ENCODE measurements around the gene RBFOX2. TPM values are rescaled to one million over a fixed set of nuclear protein-coding genes. Genes with fewer than 3 reads are reported as not detected.

The RBFOX2 gene
- total and polyA plus RNA-seq, 8 donors, result 12.9 to 33.7 (median 16.7) TPM

DNA sequence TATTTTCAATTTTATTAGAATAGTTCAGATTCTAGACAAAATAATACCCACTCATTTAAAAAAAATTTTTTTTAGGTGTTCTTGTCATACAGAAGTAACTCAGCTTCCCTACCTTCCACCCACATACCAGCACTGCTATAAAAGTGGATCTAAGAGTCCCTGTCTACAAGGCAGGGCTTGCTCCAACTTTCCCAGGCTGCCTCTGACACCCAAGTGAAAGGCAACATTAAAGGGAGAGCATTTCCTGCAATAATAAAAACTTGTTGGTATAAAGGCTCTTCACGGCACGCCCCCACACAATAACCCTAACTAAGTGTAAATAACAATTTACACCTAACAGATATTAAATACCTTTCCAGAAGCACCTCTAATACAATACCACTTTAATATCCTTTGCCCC lies 183.7 kb downstream of the RBFOX2 start:
- Histone ChIP-seq H3K27me3 (no peaks in the 10 kb centered on the region), H3K4me3 (no peak overlapping the region), H3K36me3 (no peaks in the 10 kb centered on the region), H3K4me1 (peaks cover 21 to 35% (median 28%) of the 10 kb centered on the region in 3 donors), H3K9me3 (no peaks in the 10 kb centered on the region), H3K27ac (no peak overlapping the region)
- intact Hi-C loops (cut with DNase I), result no loop called here
- FAIRE-seq (no peak), DNase-seq (no peak), ATAC-seq (no peak)
- 92 to 98% methylated on average over 2 of the region's 2 CpGs for WGBS, 2 donors
- TF ChIP-seq, protein P1, sequence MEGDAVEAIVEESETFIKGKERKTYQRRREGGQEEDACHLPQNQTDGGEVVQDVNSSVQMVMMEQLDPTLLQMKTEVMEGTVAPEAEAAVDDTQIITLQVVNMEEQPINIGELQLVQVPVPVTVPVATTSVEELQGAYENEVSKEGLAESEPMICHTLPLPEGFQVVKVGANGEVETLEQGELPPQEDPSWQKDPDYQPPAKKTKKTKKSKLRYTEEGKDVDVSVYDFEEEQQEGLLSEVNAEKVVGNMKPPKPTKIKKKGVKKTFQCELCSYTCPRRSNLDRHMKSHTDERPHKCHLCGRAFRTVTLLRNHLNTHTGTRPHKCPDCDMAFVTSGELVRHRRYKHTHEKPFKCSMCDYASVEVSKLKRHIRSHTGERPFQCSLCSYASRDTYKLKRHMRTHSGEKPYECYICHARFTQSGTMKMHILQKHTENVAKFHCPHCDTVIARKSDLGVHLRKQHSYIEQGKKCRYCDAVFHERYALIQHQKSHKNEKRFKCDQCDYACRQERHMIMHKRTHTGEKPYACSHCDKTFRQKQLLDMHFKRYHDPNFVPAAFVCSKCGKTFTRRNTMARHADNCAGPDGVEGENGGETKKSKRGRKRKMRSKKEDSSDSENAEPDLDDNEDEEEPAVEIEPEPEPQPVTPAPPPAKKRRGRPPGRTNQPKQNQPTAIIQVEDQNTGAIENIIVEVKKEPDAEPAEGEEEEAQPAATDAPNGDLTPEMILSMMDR (IDR thresholded peaks at IDR 0.05), result no peak

DNA sequence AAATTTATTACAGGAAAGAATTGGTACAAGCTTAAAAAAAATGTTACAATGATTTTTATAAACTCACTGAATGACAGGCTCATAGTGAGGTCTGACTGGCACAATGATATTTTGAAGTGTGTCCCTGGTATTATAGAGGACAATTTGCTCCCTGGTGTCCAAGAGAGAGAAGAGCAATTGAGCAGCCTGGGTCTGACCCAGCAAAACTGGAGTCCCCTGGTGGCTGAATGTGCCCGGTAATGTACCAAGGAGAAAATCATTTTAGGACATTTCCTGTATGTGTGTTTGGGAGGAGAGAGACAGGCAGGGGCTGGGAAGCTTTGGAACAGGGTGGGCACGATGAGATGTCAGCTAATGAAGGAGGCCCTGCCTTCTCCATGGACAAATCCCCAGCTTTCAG lies 185.7 kb downstream of the RBFOX2 start:
- TF ChIP-seq, protein P1 (IDR thresholded peaks at IDR 0.05), result peak in 2 of 4 donors; percentile 11
- peak in 3 of 4 donors; percentile 23 to 51 (median 28) for ATAC-seq
- intact Hi-C loops (cut with DNase I), result no loop called here
- no peak for DNase-seq
- Histone ChIP-seq H3K36me3 (no peaks in the 10 kb centered on the region), H3K9me3 (no peaks in the 10 kb centered on the region), H3K27me3 (no peaks in the 10 kb centered on the region), H3K27ac (no peak overlapping the region), H3K4me1 (peaks cover 15 to 33% (median 22%) of the 10 kb centered on the region in 3 donors), H3K4me3 (no peak overlapping the region)
- 29 to 44% methylated on average over 2 of the region's 2 CpGs for WGBS, 2 donors
- no peak for FAIRE-seq

DNA sequence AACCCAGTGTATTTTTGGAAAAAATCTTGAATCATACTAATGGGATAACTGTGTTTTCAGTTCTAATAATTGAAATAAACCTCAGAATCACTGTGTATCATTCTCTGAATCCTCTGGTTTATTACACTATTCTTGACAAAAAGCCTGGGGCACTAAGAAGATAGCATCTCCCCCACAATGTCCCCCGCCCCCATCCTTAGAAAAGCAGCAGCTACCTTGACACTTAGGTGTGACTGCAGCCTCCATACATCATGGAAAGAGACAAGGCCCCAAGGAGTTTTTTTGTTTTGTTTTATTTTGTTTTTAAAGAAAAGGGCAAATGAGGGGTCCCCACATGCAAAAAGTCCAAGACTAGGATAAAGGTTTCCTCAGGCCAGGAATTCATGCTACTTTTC lies 186.1 kb downstream of the RBFOX2 start:
- H3K36me3 ChIP-seq, result no peaks in the 10 kb centered on the region
- 100% methylated on average over 1 of the region's 1 CpG for WGBS, 2 donors
- H3K27me3 ChIP-seq, result no peaks in the 10 kb centered on the region
- TF ChIP-seq, protein P1 (IDR thresholded peaks at IDR 0.05), result no peak
- no peak overlapping the region for H3K27ac ChIP-seq
- H3K4me3 ChIP-seq, result no peak overlapping the region
- no peaks in the 10 kb centered on the region for H3K9me3 ChIP-seq
- DNase-seq, result no peak
- ATAC-seq, result no peak
- intact Hi-C loops (cut with DNase I), result no loop called here
- peaks cover 13 to 34% (median 17%) of the 10 kb centered on the region in 3 donors for H3K4me1 ChIP-seq
- no peak for FAIRE-seq

DNA sequence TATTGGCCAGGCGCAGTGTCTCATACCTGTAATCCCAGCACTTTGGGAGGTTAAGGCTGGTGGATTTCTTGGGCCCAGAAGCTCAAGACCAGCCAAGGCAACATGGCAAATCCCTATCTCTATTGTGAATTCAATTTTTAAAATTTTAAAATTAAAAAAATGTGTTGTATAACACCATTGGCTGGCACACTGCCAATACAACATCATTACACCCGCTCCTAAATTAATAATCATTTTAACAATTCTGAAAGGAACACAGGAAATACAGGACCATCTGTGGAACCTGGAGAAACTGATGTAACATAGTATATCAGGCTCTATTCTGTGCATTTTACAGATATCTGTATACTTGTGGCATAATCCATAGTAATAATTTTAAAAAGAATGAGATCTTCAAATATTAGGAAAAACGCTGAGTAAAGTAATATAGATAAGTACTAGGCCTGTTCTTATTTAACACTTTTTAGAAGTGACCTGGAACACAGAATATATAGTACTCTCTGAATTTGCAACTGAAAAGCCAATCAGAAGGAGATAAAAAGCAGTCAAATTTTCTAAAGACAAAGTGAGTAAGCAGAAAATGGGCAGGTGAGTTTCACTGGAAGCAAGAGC lies 186.6 kb downstream of the RBFOX2 start:
- no peak overlapping the region for H3K27ac ChIP-seq
- TF ChIP-seq, protein P1 (IDR thresholded peaks at IDR 0.05), result no peak
- no peak for DNase-seq

DNA sequence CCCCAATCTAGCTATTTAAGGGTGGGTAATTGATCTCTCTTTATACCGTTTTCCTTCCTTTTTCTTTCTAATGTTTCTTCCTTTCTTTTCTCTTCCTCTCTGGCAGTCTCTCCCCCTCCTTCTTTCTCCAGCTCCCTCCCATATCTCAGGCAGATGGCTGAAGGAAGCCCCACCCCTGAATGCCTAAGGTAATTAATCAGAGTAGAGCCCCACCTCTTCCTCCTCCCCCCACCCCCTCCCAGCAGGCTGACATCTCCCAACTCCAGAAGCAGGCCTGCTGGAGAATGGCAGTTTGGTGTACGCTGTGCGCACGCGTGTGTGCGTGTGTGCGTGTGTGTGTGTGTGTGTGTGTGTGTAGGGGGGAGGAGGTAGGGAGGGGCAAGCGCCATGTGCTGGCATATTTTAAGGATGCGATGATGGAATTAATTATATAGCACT lies 188.3 kb downstream of the RBFOX2 start:
- DNase-seq (peak; percentile 73 to 87 (median 79)), ATAC-seq (peak; percentile 85 to 89 (median 86)), FAIRE-seq (peak; percentile 76)
- Histone ChIP-seq H3K4me1 (peaks cover 5 to 31% (median 18%) of the 10 kb centered on the region in 3 donors), H3K27me3 (no peaks in the 10 kb centered on the region), H3K36me3 (no peaks in the 10 kb centered on the region), H3K4me3 (peak overlapping the region; percentile 2 to 44 (median 20)), H3K9me3 (no peaks in the 10 kb centered on the region), H3K27ac (peak overlapping the region in 2 of 4 donors; percentile 32 to 37)
- 30 to 32% methylated on average over 9 of the region's 9 CpGs for WGBS, 2 donors
- intact Hi-C loops (cut with DNase I), result no loop called here
- TF ChIP-seq, protein P1 (IDR thresholded peaks at IDR 0.05), result no peak

More for the DNA sequence above, 186.6 kb downstream of the RBFOX2 start:
- H3K9me3 ChIP-seq, result no peaks in the 10 kb centered on the region
- ATAC-seq, result no peak
- no peak for FAIRE-seq
- H3K4me3 ChIP-seq, result no peak overlapping the region
- peaks cover 8 to 29% (median 12%) of the 10 kb centered on the region in 3 donors for H3K4me1 ChIP-seq
- no peaks in the 10 kb centered on the region for H3K36me3 ChIP-seq
- no peaks in the 10 kb centered on the region for H3K27me3 ChIP-seq
- intact Hi-C loops (cut with DNase I), result no loop called here
- WGBS, 2 donors, result 63 to 71% methylated on average over 3 of the region's 3 CpGs

Measured in pancreas (tissue), 10 donors.